DOHH2 (cell line): ENCODE results near the gene PRKCH.

ENCODE experiments used
- H3F3A ChIP-seq: fragments of 200-600 bp; sonication (generic), shearing (Covaris generic); 2 replicates; pipeline ENCODE4 v1.6.0; 2016; ENCODE audit warnings: antibody characterized with exemption, mild to moderate bottlenecking; ENCODE audit not compliant: control insufficient read depth, insufficient read depth
- H3K27ac ChIP-seq: fragments of 200-600 bp; sonication (generic); 2 replicates; pipeline ENCODE4 v1.5.1; 2014; ENCODE audit warnings: low read depth, mild to moderate bottlenecking, low read length, moderate library complexity
- H3K27me3 ChIP-seq: fragments of 200-600 bp; sonication (generic); 2 replicates; pipeline ENCODE4 v1.6.1; 2014; ENCODE audit warnings: mild to moderate bottlenecking, low read length, mixed read lengths; ENCODE audit not compliant: control insufficient read depth
- H3K36me3 ChIP-seq: fragments of 200-600 bp; sonication (generic); 2 replicates; pipeline ENCODE4 v1.6.1; 2014; ENCODE audit warnings: mild to moderate bottlenecking, low read length, moderate library complexity, mixed read lengths; ENCODE audit not compliant: control insufficient read depth
- H3K4me1 ChIP-seq: fragments of 200-600 bp; sonication (generic); 2 replicates; pipeline ENCODE4 v1.6.1; 2014; ENCODE audit warnings: mild to moderate bottlenecking, low read length, mixed read lengths; ENCODE audit not compliant: control insufficient read depth
- H3K4me2 ChIP-seq: fragments of 200-600 bp; sonication (generic); 2 replicates; pipeline ENCODE4 v1.6.0; 2014; ENCODE audit warnings: mild to moderate bottlenecking, low read length, moderate library complexity
- H3K4me3 ChIP-seq: fragments of 200-600 bp; sonication (generic); 2 replicates; pipeline ENCODE4 v1.5.1; 2014; ENCODE audit warnings: mild to moderate bottlenecking, low read length, mixed read lengths
- H3K79me2 ChIP-seq: fragments of 200-600 bp; sonication (generic); 2 replicates; pipeline ENCODE4 v1.6.1; 2014; ENCODE audit warnings: mild to moderate bottlenecking, low read length, mixed read lengths; ENCODE audit not compliant: control insufficient read depth
- H3K9me2 ChIP-seq: fragments of 200-600 bp; sonication (generic); replicated peaks from 2 replicates; pipeline ENCODE4 v1.6.1; 2014; ENCODE audit warnings: mild to moderate bottlenecking, low read length, mixed read lengths; ENCODE audit not compliant: control insufficient read depth
- H3K9me3 ChIP-seq: fragments of 200-600 bp; sonication (generic); 2 replicates; pipeline ENCODE4 v1.6.1; 2014; ENCODE audit warnings: antibody characterized with exemption, low read length, mixed read lengths; ENCODE audit not compliant: control insufficient read depth, insufficient read depth
- H4K20me1 ChIP-seq: fragments of 200-600 bp; sonication (generic); 2 replicates; pipeline ENCODE4 v1.6.0; 2014; ENCODE audit warnings: low read depth, mild to moderate bottlenecking, antibody characterized with exemption, low read length, moderate library complexity; ENCODE audit not compliant: control insufficient read depth, insufficient read depth
- CTCF ChIP-seq: fragments of 200-600 bp; sonication (generic); IDR thresholded peaks from one replicate; pipeline ENCODE4 v1.5.1; 2014; ENCODE audit warnings: antibody characterized with exemption, mild to moderate bottlenecking, low read depth, low read length; ENCODE audit not compliant: poor library complexity, severe bottlenecking
- EZH2phosphoT487 ChIP-seq: fragments of 200-600 bp; sonication (generic); IDR thresholded peaks from 2 replicates; pipeline ENCODE4 v1.6.1; 2017; ENCODE audit warnings: borderline replicate concordance, mild to moderate bottlenecking, antibody characterized with exemption, low read length, moderate library complexity, mixed read lengths

The PRKCH gene

GRCh38 chr14:61392297-61392696 is 70.9 kb downstream of the PRKCH start:
- TF ChIP-seq CTCF (no peak), EZH2phosphoT487 (no peak)

GRCh38 chr14:61394542-61394941 is 73.2 kb downstream of the PRKCH start:
- Histone ChIP-seq H3K4me2 (no peak overlapping the region), H3K9me2 (no peaks in the 10 kb centered on the region), H3F3A (no peaks in the 10 kb centered on the region), H3K9me3 (no peaks in the 10 kb centered on the region), H3K4me3 (no peak overlapping the region), H3K4me1 (peaks cover 5% of the 10 kb centered on the region), H3K27ac (no peak overlapping the region), H3K79me2 (no peaks in the 10 kb centered on the region), H3K27me3 (0 out of 2 replicates have a peak, but pooled peaks cover 4% of the 10 kb centered on the region), H3K36me3 (no peaks in the 10 kb centered on the region), H4K20me1 (no peaks in the 10 kb centered on the region)
- TF ChIP-seq CTCF (no peak), EZH2phosphoT487 (no peak)

More at GRCh38 chr14:61392297-61392696, 70.9 kb downstream of the PRKCH start:
- H3K9me2 ChIP-seq, result no peaks in the 10 kb centered on the region
- H3K9me3 ChIP-seq, result no peaks in the 10 kb centered on the region
- no peaks in the 10 kb centered on the region for H3K27me3 ChIP-seq
- no peaks in the 10 kb centered on the region for H3K36me3 ChIP-seq
- H3K4me3 ChIP-seq, result no peak overlapping the region
- H4K20me1 ChIP-seq, result no peaks in the 10 kb centered on the region
- H3F3A ChIP-seq, result no peaks in the 10 kb centered on the region
- no peaks in the 10 kb centered on the region for H3K79me2 ChIP-seq
- no peak overlapping the region for H3K27ac ChIP-seq
- no peak overlapping the region for H3K4me2 ChIP-seq
- peaks cover 24% of the 10 kb centered on the region for H3K4me1 ChIP-seq

GRCh38 chr14:61395115-61395725 is 73.8 kb downstream of the PRKCH start:
- Histone ChIP-seq H3F3A (no peaks in the 10 kb centered on the region), H4K20me1 (no peaks in the 10 kb centered on the region), H3K27me3 (0 out of 2 replicates have a peak, but pooled peaks cover 4% of the 10 kb centered on the region), H3K9me3 (no peaks in the 10 kb centered on the region), H3K79me2 (no peaks in the 10 kb centered on the region), H3K4me3 (no peak overlapping the region), H3K36me3 (no peaks in the 10 kb centered on the region), H3K4me1 (peaks cover 3% of the 10 kb centered on the region; the same call in 1 of the 2 replicates), H3K27ac (no peak overlapping the region), H3K4me2 (no peak overlapping the region), H3K9me2 (no peaks in the 10 kb centered on the region)
- TF ChIP-seq CTCF (no peak), EZH2phosphoT487 (no peak)
